Activated CD4-positive, alpha-beta T cell treated with anti-CD3 and anti-CD28 coated beads for 24 hours (primary cell): Measurements from ENCODE around the gene LEMD1.
"Not testable (repeated sequence)": the region's sequence is repeated elsewhere in the genome, so short reads cannot be mapped to it uniquely, and the experiment has no call there.

Experiments used
- DNase-seq, 2 donors: peaks; one replicate each; pipeline ENCODE4 v3.0.0-alpha.2; 2020; ENCODE audit warnings: low read depth in 2 of 2

The LEMD1 gene

DNA sequence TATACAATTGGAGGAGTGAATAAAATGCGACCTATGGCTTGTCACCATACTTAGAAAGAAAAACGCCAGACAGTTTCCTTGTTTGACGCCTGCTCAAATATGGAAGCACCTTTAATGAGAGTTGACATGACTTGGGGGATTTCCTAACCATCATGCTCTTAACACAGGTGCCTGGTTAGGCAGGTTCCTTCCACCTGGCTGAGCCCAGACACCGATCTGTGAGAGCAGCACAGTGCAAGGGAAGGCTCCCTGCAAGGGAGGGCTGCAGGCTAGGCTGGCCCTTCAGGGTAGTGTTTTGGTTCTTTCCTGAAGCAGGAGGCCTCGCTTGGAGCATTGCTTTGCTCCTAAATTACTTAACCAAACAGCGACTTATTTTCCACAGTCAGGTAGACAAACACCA, 40.6 kb downstream of the LEMD1 start:
- DNase-seq, result no peak

GRCh38 chr1:205380882-205381281, 41.0 kb downstream of the LEMD1 start:
- no peak for DNase-seq

DNA sequence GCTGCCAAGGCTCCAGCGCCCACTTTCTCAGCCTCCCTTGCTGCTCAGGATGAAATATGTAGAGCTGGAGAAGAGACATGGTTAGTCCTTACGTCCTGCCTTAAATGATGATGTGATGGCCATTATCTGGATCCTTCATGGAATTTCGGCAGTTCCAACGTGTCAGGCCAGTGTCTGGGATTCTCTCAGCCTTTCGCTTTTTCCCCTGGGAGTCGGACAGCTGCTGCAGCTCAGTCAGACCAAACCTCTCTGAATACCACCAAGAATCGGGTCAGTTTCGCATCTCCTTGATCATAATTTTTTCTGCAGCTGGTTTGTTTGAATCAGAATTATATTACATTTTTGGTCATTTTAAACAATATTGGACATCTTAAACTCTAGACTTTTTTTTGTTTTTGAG, 42.8 kb downstream of the LEMD1 start:
- no peak for DNase-seq

DNA sequence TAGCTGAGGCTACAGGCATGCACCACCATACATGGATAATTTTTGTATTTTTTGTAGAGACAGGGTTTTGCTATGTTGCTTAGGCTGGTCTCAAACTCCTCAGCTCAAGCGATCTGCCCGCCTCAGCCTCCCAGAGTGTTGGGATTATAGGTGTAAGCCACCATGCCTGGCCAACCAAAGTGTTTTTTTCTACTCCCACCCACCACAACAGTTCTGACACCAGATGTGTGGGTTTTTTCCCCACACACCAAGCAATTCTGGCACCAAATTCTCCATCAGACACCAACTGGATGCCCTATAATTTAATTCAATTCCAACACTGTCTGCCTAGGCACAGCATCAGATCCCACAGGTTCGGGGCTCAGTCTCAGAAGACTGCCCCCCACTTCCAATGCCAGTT, 44.5 kb downstream of the LEMD1 start:
- DNase-seq, result no peak

- DNase-seq, result no peak
These were observed 45.1 kb downstream of the LEMD1 start for GRCh38 chr1:205376739-205377138.

DNA sequence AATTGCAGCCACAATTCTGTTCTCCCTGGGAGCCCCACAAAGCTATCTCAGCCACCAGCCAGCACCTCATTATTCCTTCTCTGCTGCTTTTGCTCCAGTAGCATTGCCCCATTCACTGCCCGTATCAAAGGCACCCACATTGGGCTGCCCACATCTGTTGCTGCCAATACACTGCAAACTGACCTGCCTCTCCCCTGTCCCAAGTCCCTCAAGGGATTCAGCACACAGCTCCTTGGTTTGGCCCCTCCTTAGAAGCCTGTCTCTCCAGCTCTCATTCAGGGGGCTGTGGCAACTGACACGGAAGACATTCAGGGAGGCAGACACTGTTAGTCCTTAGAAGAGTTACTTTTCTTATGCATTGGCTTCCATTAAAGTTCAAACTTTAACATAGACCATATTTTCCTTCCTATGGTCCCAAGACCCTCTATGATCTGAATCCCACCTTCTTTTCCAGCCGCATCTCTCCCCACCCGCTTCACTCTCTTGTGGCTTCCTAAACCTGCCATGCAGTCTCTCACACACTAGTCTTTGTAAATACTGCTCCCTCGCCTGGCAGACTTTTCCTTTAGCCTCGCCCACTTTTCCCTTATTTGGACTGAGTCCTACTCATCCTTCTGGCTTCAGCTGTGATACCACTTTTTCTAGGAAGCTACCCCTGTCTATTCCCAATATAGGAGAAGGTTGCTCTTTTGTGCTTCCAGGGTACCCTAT, 45.9 kb downstream of the LEMD1 start:
- DNase-seq, result no peak

DNA sequence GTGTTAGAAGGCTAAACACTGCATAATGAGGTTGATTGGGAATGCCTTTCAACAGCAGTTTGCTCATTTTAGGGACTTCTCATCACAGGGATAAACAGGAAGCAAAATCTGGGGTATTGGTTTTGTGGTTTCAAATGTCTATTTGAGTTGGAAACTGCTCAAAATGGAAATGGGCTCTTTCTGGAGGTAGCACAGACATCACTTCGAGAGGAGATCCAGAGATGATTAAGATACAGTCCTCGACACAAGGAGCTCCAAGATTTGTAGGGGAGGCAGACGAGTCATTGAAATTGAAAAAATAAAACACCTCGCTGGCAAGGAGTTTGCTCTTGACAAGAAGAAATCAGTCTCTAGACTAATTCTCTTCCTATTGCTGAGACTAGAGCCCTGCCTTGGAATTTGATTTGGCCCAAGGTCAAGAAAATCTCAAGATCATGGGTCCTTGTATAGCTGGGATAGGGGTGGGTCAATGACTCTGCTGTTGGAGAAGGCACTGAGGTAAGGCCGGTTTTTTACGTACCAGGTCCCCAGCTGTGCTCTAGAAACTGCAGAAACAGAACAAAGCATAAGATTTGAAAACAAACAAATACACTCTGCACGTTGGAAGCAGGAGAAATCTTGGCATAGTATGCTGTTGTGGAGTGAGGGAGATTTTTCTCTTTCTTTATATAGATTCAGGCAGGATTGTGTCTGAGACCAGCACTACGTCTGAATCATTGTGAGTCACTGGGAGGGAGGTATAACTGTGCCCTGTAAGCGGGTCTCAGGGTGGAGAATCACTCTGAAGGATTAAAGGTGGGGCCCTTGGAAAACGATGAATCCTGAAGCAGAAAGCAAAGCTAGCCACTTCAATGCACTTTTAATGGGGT, 47.4 kb downstream of the LEMD1 start:
- no peak for DNase-seq

DNA sequence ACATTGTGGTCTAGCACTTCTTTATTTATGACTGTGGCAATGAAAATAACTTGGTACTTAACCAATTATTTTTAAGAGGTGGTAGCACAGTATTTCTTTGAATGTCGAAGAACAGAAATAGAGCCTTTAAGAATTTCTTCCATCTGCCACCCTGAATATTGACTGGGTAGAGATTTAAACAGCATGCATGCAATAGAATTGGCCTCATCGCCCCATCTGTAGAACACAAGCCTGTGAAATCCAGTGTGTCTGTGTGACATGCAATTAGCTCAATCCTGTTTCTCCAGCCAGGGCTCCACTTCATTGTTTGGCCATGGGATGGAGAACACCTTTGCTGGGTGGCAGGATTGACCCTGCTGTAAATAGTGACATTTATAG, 48.1 kb downstream of the LEMD1 start:
- no peak for DNase-seq

GRCh38 chr1:205373022-205373797, 48.6 kb downstream of the LEMD1 start:
- DNase-seq, result no peak

DNA sequence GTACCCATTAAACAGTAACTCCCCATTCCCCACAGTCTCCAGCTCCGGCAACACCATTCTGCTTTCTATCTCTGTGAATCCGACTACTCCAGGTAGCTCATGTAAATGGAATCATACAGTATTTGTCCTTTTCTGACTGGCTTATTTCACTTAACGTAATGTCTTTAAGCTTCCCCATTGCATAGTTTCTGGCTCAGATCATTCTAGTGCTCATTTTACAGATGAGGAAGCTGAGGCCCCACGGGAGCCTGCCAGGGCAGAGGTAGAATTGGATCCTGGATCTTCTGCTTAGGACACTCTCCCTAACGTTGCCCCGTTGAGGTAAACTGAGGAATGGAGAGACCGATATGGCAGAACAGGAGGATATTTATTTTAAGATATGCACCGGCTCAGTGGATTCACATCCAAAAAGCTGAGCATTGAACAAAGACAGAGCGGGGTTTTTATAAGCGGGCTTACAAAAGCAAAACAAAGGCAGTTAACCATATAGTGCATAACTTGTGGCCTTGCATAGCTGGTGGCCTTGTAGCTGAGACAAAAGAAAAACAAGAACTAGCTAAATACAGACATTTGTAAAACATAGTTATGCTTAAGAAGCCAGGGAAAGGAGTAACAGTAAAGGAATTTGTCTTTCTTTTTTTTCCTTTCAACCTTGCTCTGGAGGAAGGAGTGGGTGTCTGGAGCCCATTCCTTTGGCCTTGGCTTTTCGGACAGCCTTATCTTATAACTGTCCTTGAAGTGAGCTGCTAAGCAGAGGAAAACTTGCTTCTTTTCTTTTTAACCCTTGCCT, 49.8 kb downstream of the LEMD1 start:
- DNase-seq, result no peak

DNA sequence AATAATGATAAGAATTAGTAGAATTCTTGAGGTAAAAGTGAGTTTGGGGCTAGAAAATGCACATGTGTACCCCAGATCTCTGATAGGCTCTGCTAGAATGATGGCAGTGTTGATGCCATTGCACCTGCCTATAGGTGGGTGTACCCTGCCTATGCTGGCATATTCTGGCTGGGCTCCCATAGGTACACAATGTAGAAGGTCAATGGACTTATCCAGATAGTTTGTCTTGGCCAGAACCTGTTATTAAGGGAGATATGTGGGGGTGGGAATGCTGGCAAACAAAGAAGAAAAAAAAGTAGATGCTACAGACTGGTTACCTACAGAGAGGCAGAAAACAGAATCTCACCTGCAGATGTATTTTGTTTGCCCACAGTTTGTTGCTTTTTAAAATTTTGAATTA, 51.1 kb downstream of the LEMD1 start:
- no peak for DNase-seq

DNA sequence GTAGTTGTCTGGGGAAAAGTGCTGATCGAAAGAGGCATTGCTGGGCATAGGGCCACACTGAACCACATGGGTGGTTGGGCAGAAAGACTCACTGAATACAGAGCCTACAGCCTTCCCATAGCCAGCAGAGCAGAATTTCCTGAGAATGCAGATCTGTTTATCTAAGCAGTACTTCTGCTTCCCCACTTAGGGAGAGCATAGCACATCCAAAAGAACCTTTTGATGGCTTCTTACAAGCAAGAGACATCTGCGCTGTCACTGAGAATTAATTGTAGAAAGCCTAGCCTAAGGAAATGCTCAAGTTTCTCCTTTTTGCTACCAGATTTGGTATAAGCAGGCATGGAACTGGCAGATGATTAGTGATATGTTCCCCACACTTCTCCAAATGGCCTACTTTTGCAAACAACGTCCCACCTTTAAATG, 52.1 kb downstream of the LEMD1 start:
- DNase-seq, result no peak

DNA sequence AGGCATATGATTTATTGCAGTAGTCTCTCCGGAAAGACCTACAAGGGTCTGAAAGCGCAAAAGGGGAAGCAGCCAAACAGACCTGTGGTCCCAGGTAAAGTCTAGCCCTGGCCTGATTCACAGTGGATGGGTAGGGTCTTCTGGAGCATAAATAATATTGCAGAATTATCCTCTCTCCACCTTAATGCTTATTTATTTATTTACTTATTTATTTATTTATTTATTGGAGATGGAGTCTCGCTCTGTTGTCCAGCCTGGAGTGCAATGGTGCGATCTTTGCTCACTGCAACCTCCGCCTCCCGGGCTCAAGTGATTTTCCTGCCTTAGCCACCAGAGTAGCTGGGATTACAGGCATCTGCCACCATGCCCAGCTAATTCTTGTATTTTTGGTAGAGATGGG, 53.4 kb downstream of the LEMD1 start:
- no peak for DNase-seq

GRCh38 chr1:205365945-205366463, 55.9 kb downstream of the LEMD1 start:
- no peak for DNase-seq

DNA sequence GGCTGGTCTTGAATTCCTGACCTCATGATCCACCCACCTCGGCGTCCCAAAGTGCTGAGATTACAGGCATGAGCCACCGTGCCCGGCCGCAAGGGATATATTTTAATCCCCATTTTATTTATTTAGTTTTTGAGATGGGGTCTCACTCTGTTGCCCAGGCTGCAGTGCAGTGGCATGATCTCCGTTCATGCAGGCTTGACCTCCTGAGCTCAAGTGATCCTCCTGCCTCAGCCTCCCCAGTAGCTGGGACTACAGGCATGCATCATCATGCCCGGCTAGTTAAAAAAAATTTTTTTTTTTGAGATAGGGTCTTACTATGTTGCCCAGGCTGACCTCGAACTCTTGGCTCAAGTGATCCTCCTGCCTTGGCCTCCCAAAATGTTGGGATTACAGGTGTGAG, 56.8 kb downstream of the LEMD1 start:
- DNase-seq, result not testable (repeated sequence)

DNA sequence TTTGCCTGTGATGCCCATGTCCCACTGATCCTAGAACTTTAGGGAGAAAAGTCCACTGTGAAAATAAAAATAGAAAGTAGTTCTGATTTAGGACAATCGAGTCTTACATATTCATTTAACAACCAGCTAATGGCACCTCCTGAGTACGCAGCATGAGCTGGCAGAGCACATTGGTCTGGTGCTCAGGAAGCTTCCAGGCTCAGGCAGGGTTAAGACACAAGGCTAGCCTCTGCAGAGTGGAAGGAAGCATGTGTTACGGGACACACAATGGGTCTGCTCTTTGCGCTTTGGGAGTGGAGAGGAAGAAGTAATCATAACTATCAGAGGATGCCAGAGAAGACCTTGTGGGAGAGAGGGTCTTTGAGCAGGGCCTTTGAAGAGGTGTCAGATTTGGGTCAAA, 61.0 kb downstream of the LEMD1 start:
- DNase-seq, result no peak

- DNase-seq, result no peak
These were observed 61.9 kb downstream of the LEMD1 start for GRCh38 chr1:205359771-205360565.

GRCh38 chr1:205358579-205358978, 63.3 kb downstream of the LEMD1 start:
- DNase-seq, result no peak

DNA sequence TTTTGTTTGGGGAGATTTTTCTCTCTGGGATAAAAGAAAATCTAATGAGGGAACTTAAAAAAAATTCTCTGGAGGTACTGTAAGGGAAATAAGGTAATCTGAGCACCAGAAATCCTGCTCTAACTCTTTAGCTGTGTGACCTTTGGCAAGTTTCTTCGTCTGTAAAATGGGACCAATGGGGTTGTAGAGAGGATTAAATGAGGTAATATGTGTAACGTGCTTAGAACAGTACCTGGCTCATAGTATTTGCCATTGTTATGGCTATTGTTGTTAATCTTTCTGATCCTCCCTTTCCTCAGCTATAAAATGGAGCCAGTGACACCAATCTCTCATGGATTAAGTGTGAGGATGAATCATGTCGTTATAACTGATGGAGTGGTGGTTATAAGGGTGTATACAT, 64.3 kb downstream of the LEMD1 start:
- no peak for DNase-seq

DNA sequence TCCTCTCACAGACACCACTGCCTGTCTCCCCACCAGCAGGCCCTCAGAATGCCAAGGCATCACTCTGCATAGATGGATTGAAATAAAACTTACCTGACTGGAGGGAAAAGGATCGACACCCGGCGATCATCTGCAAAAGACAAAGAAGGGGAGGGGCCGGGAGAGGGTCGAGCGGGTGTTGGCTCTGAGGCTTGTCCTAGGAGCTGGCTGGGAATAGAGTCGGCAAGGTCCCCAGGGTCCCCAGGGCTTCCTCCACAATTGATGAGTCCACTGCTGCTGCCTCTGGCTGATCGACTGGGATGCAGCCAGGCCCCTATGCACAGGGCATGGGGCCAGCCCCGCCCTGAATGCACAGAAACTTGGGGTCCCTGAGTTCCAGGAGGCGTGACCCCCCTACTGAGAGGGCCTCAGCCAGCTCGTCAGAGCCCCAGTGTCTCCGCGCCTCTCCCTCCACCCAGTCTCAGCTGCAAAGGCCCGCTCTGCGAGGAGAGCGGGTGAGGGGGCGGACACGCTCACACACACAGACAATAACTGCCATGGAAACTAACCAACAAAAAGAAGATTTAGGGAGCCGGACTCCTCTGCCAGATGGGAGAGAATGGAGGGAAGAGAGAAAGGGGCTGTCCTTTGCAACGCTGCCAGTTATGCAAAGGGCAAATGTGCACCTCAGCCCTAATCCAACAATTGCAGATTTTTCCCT, 65.3 kb downstream of the LEMD1 start, which contains the start of gene KLHDC8A:
Gene KLHDC8A (minus strand): TSS at position 483 of the 700 bp plus-strand sequence. CDS start 13,318 bp downstream, outside the sequence.
- DNase-seq, result no peak
